Naive B cell (primary cell): ENCODE data around the gene TRAF3IP1. TPM values are rescaled to one million over a fixed set of nuclear protein-coding genes. Genes with fewer than 3 reads are reported as not detected.
A peak's percentile ranks its signal among the peaks of the same experiment; 100 is the strongest.

ENCODE experiments used
- ATAC-seq, 2 donors: fragments of 150-1000 bp; cut with Tn5 transposase; 2 replicates each; pipeline ENCODE4 v1.10.0; 2021; ENCODE audit warnings: low read depth in 2 of 2, mild to moderate bottlenecking in 2 of 2, moderate library complexity in 2 of 2
- DNase-seq: peaks from one replicate; pipeline ENCODE4 v3.0.0; 2022
- H3K27ac Mint-ChIP-seq, 6 donors: one replicate each; pipeline ENCODE4 v1.8.0; 2020 to 2022; ENCODE audit warnings: mild to moderate bottlenecking in 6 of 6, mixed read lengths in 6 of 6, moderate library complexity in 5 of 6, inconsistent platforms in 2 of 6
- H3K27me3 Mint-ChIP-seq, 3 donors: one replicate each; pipeline ENCODE4 v1.8.0; 2021 to 2022; ENCODE audit warnings: mixed read lengths in 3 of 3, mild to moderate bottlenecking in 1 of 3
- H3K36me3 Mint-ChIP-seq, 2 donors: one replicate each; pipeline ENCODE4 v1.8.0; 2020 to 2022; ENCODE audit warnings: mixed read lengths in 2 of 2, inconsistent platforms in 1 of 2, mild to moderate bottlenecking in 1 of 2
- H3K4me1 Mint-ChIP-seq, 3 donors: one replicate each; pipeline ENCODE4 v1.8.0; 2020 to 2022; ENCODE audit warnings: mixed read lengths in 3 of 3, inconsistent platforms in 1 of 3, mild to moderate bottlenecking in 1 of 3, moderate library complexity in 1 of 3
- H3K4me3 Mint-ChIP-seq, 8 donors: one replicate each; pipeline ENCODE4 v1.8.0; 2020 to 2022; ENCODE audit warnings: mild to moderate bottlenecking in 8 of 8, mixed read lengths in 8 of 8, moderate library complexity in 8 of 8, inconsistent platforms in 2 of 8
- H3K9me3 Mint-ChIP-seq, 7 donors: one replicate each; pipeline ENCODE4 v1.8.0; 2020 to 2022; ENCODE audit warnings: mixed read lengths in 7 of 7, mild to moderate bottlenecking in 5 of 7, inconsistent platforms in 2 of 7, moderate library complexity in 1 of 7
- polyA plus RNA-seq, 6 donors: library from polyadenylated mRNA; unstranded; fragments of 300-500 nt; fragmentation: Illumina TruSeq; gene quantifications; one replicate each; pipeline ENCODE4 v1.2.3, GENCODE V29; 2021; ENCODE audit warnings: low read depth in 6 of 6

TRAF3IP1 gene
- polyA plus RNA-seq, 6 donors from 2014 or later = 2.8 to 5.4 (median 3.5) TPM

DNA sequence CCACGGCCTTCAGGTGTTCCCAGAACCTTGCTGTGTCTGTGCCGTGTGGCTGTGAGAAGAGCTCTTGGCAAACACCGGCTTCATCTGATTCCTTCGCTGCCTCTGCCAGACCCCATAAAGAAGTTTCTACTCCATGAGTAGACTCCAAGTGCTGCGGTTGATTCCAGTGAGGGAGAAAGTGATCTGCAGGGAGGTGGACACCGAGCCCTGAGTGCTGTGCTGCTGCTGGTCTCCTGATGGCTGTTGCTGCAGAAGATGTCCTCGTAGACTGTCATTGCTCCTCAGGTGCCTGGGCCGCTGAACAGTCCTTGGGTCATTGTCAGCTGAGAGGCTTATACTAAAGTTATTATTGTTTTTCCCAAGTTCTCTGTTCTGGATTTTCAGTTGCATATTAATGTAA is 126.1 kb downstream of the TRAF3IP1 start:
- H3K36me3 Mint-ChIP-seq = peaks cover 29 to 30% of the 10 kb centered on the region in 2 donors
- no peaks in the 10 kb centered on the region for H3K27me3 Mint-ChIP-seq
- ATAC-seq (no peak), DNase-seq (no peak)
- peaks cover 14 to 20% (median 18%) of the 10 kb centered on the region in 3 donors for H3K4me1 Mint-ChIP-seq
- H3K4me3 Mint-ChIP-seq = no peak overlapping the region
- H3K9me3 Mint-ChIP-seq = no peaks in the 10 kb centered on the region
- H3K27ac Mint-ChIP-seq = no peak overlapping the region

DNA sequence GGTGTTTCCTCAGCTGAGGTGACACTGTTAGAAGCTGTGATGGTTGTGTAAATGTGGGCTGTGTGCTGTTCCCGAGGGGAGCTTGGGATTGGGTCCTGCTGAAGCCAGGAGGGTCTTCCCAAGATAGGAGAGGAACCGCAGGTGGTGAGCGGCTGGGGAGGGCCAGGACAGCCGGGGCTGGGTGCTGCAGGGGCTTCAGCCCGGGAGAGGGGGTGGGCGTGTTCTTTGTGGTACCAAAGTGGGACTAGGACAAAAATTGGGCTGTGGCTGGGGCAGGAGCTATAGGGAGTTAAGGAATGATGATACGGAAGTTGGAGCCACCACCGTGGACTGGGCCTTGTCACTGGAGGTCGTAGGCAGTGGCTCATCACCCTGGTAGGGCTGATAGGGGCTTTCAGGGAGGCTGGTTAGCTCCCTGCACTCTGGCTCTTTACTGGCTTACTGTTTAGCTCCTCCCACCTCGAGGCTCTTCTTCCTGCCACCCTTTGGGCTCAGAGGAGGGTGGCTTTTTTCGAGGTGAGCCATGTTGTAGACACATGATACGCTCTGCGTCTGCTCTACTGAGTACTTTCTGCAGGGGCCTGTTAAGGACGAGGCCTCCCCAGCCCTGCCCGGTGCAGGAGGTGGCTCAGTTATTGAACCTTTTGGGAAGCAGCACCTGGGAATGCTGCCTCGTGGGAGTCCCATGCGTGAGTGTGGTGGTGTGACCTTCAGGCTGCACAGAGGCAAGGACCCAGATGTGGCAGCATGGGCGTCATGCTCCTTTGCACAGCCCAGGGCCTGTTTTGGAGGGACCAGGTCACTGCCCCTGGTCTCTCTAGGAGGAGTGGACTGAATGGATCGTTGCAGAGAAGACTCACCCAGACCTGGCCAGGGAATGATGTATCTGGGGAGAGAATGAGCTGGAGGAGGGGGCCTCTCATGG is 128.0 kb downstream of the TRAF3IP1 start:
- Mint-ChIP-seq H3K9me3 (no peaks in the 10 kb centered on the region), H3K27ac (peak overlapping the region in 3 of 6 donors; percentile 38 to 60 (median 47)), H3K4me3 (no peak overlapping the region)

DNA sequence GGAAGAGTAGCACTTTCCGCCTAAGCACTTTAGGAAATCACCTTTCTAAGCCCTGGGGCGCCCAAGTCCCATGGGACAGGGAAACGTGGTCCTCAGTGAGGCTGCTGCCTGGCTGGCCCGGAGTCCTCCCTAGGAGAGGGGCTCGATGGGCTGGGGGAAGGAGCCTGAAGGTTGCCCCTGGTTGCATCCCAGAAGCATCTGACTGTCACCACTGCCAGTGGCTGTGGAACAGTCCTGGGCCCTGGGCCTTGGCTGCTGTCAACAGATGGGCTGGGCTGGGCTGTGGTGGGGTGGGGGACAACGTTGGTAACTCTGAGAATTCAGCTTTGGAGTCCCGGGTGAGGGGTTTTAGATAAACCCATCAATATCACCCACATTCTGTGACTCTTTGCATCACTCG is 128.9 kb downstream of the TRAF3IP1 start:
- DNase-seq = no peak
- peaks cover 2 to 8% (median 7%) of the 10 kb centered on the region in 3 donors for H3K4me1 Mint-ChIP-seq
- H3K27me3 Mint-ChIP-seq = no peaks in the 10 kb centered on the region
- H3K27ac Mint-ChIP-seq = no peak overlapping the region
- H3K4me3 Mint-ChIP-seq = no peak overlapping the region
- H3K9me3 Mint-ChIP-seq = peaks cover 0 to 3% (median 0%) of the 10 kb centered on the region in 7 donors
- peaks cover 36 to 41% of the 10 kb centered on the region in 2 donors for H3K36me3 Mint-ChIP-seq
- ATAC-seq = no peak

More for the DNA sequence above, 128.0 kb downstream of the TRAF3IP1 start:
- ATAC-seq (no peak), DNase-seq (no peak)
- Mint-ChIP-seq H3K27me3 (no peaks in the 10 kb centered on the region), H3K4me1 (peaks cover 6 to 11% (median 8%) of the 10 kb centered on the region in 3 donors), H3K36me3 (peaks cover 36 to 39% of the 10 kb centered on the region in 2 donors)

GRCh38 chr2:238449909-238450417 is 129.6 kb downstream of the TRAF3IP1 start:
- ATAC-seq = no peak
- no peaks in the 10 kb centered on the region for H3K27me3 Mint-ChIP-seq
- H3K4me1 Mint-ChIP-seq = peaks cover 0 to 7% (median 4%) of the 10 kb centered on the region in 3 donors
- no peak for DNase-seq
- no peak overlapping the region for H3K4me3 Mint-ChIP-seq
- H3K9me3 Mint-ChIP-seq = peaks cover 0 to 7% (median 0%) of the 10 kb centered on the region in 7 donors
- peaks cover 36 to 39% of the 10 kb centered on the region in 2 donors for H3K36me3 Mint-ChIP-seq
- H3K27ac Mint-ChIP-seq = peak overlapping the region in 1 of 6 donors; percentile 24

GRCh38 chr2:238450440-238450861 is 130.1 kb downstream of the TRAF3IP1 start:
- Mint-ChIP-seq H3K9me3 (peaks cover 0 to 12% (median 2%) of the 10 kb centered on the region in 7 donors), H3K27me3 (no peaks in the 10 kb centered on the region), H3K36me3 (peaks cover 33 to 40% of the 10 kb centered on the region in 2 donors), H3K27ac (no peak overlapping the region), H3K4me1 (peaks cover 0 to 7% (median 4%) of the 10 kb centered on the region in 3 donors), H3K4me3 (no peak overlapping the region)
- DNase-seq = no peak
- no peak for ATAC-seq

Other genes with a start within 250 kb of the TRAF3IP1 start
- gene ESPNL, start 220.2 kb upstream of the TRAF3IP1 start, polyA plus RNA-seq = under 1 TPM in 2 of 6 donors, not detected in 4; 0.24 to 0.30 TPM
- gene KLHL30, start 181.8 kb upstream of the TRAF3IP1 start, polyA plus RNA-seq = not detected
- gene ERFE, start 161.5 kb upstream of the TRAF3IP1 start, polyA plus RNA-seq = not detected
- 10 to 100 TPM; 37.4 to 51.4 (median 48.4) TPM for gene ILKAP, start 116.8 kb upstream of the TRAF3IP1 start, polyA plus RNA-seq
- gene HES6, start 80.5 kb upstream of the TRAF3IP1 start, polyA plus RNA-seq = 1 to 10 TPM; 2.5 to 6.9 (median 3.9) TPM
- gene PER2, start 31.9 kb upstream of the TRAF3IP1 start, polyA plus RNA-seq = 10 to 100 TPM in 1 of 6 donors, 1 to 10 TPM in 5; 3.5 to 11.7 (median 4.5) TPM
- 10 to 100 TPM; 17.4 to 43.8 (median 24.2) TPM for gene ASB1, start 106.4 kb downstream of the TRAF3IP1 start, polyA plus RNA-seq